NOMO-1 treated with dmso at 0.1 percent for 144 hours (cell line): Measurements from ENCODE around the gene ABHD15.

ENCODE experiments used
- DNase-seq: peaks from one replicate; lab custom pipeline; 2025; ENCODE audit not compliant: unreplicated experiment; lab: John Stamatoyannopoulos, UW

The ABHD15 gene

GRCh38 chr17:29583324-29584248, 16.7 kb upstream of the ABHD15 start:
- no peak for DNase-seq

- no peak for DNase-seq
Measured at GRCh38 chr17:29582772-29583171, 15.9 kb upstream of the ABHD15 start.

- DNase-seq = no peak
Measured at GRCh38 chr17:29582254-29582765, 15.5 kb upstream of the ABHD15 start.

- no peak for DNase-seq
Measured at GRCh38 chr17:29581583-29582253, 14.9 kb upstream of the ABHD15 start.

- peak; percentile 51 for DNase-seq
Measured at GRCh38 chr17:29579866-29580771, 13.3 kb upstream of the ABHD15 start.

GRCh38 chr17:29578626-29579485, 12.0 kb upstream of the ABHD15 start:
- no peak for DNase-seq

- DNase-seq = no peak
Measured at GRCh38 chr17:29577385-29578211, 10.8 kb upstream of the ABHD15 start.

- DNase-seq = no peak
Measured at GRCh38 chr17:29577001-29577370, 10.1 kb upstream of the ABHD15 start.

GRCh38 chr17:29576214-29577000, 9.6 kb upstream of the ABHD15 start:
- DNase-seq = no peak

GRCh38 chr17:29575511-29576213, 8.8 kb upstream of the ABHD15 start:
- no peak for DNase-seq

- DNase-seq = no peak
Measured at GRCh38 chr17:29574732-29575510, 8.1 kb upstream of the ABHD15 start.

GRCh38 chr17:29573871-29574731, 7.3 kb upstream of the ABHD15 start:
- no peak for DNase-seq

- DNase-seq = no peak
Measured at GRCh38 chr17:29573558-29573869, 6.7 kb upstream of the ABHD15 start.

GRCh38 chr17:29572691-29573557, 6.1 kb upstream of the ABHD15 start:
- DNase-seq = no peak

GRCh38 chr17:29571883-29572681, 5.2 kb upstream of the ABHD15 start:
- no peak for DNase-seq
